GM21528 (cell line): ENCODE results near the gene ATOH7.
"Not testable (repeated sequence)": the region's sequence is repeated elsewhere in the genome, so short reads cannot be mapped to it uniquely, and the experiment has no call there.

Experiments used
- ATAC-seq: cut with Tn5 transposase; IDR thresholded peaks from one replicate; pipeline ENCODE4 v1.9.1; 2021; ENCODE audit warnings: mild to moderate bottlenecking, moderate library complexity; ENCODE audit not compliant: unreplicated experiment, low FRiP score

Gene ATOH7

DNA sequence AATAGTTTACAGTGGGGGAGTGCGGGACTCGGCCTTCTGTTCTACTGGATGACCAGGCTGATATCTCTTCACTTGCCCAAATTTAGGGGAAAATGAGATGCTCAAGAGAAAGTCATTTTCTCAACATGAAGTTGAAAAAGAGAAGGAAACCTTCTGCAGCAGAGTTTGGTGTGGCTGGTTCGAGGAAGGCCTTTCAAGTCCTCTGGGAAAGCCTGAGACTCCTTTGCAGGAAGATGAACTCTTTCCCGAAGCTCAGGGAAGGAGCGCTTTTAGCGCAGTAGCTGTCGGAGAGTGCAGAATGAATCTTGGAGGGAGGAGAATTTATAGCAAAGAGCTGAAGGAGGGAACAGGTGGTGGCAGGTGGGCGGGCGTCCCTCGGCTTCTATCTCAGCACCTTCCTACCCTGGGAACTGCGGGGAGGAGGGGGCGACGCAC lies at the start of gene ATOH7:
TSS of gene ATOH7 (minus strand) at position 297 of the 435 bp plus-strand sequence. CDS start 436 bp downstream, outside the sequence.
- no peak for ATAC-seq

DNA sequence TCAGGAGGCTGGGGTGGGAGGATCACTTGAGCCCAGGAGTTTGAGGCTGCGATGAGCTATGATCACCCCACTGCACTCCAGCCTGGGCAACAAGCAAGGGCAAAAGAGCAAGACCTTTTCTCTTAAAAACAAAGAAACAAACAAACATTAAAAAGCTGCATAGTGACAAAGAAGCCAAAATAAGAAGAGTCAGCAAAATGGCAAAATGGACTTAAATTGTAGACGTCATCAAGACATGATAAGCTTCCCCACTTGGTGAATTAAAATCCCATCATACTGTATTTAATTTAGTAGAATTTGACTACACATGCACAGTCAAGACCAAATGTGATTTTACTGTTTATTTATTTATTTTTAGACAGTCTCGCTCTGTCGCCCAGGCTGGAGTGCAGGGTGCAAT lies 48.8 kb upstream of the ATOH7 start:
- ATAC-seq, result no peak

DNA sequence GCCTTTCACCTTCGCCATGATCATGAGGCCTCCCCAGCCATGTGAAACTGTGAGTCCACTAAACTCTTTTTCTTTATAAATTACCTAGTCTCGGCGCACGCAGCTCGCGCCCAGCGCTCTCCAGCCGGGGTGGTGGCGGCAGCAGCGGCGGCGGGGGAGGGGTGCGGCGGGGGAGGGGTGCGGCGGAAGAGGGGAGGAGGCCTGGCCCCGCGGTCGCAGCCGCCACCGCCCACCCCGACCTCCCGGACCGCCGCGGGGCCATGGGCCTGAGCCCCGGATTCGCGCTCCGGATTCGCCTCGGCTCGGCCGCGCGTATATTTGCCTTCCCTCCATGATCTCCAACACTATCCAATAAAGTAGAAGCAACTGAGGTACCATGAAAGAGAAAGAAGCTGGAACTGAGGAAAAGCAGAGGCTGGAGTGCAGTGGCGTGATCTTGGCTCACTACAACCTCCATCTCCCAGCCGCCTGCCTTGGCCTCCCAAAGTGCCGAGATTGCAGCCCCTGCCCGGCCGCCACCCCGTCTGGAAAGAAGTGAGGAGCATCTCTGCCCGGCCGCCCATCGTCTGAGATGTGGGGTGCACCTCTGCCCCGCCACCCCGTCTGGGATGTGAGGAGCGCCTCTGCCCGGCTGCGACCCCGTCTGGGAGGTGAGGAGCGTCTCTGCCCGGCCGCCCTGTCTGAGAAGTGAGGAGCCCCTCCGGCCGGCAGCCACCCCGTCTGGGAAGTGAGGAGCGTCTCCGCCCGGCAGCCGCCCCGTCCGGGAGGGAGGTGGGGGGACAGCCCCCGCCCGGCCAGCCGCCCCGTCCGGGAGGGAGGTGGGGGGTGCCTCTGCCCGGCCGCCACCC lies 47.2 kb upstream of the ATOH7 start:
- ATAC-seq, result not testable (repeated sequence)

DNA sequence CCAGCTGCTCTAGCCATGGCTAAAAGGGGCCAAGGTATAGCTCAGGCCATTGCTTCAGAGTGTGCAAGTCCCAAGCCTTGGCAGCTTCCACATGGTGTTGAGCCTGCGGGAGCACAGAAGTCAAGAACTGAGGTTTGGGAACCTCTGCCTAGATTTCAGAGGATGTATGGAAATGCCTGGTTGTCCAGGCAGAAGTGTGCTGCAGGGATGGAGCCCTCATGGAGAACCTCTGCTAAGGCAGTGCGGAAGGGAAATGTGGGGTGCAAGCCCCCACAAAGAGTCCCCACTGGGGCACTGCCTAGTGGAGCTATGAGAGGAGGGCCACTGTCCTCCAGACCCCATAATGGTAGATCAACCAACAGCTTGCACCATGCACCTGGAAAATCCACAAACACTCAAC lies 45.9 kb upstream of the ATOH7 start:
- not testable (repeated sequence) for ATAC-seq

DNA sequence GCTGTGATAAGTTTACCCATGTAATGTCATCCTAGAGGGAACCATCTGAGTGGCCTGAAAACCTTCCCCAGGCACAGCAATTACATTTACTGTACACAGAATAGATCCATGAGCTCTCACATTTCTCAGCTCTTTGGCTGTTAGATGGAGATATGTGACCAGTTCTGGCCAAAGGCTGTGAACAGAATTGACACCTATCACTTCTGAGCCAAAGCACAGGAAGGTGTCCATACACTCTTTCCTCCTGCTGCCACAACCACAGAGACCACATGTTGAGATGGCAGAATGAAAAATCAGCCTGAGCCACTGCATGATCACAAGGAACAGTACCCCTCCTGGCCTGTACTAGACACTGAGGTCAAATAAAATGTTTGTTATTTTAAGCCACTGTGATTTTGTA lies 44.3 kb upstream of the ATOH7 start:
- ATAC-seq, result no peak

DNA sequence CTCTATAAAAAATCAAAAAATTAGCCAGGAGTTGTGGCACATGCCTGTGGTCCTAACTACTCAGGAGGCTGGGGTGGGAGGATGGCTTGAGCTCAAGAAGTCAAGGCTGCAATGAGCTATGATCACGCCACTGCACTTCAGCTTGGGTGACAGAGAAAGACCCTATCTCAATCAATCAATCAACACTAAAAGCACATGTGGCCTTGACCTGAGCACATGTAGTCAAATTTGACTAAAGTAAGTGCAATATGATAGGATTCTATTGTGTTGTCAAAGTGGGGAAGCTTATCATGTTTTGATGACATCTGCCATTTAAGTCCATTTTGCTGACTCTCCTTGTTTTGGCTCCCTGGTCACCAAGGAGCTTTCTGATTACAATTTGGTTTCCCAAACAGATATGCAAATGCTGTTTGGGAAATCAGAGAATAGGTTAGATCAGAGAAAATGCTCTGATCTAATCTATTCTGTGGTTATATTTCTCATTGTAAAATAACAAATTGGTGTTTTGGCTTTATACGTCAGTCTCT lies 43.8 kb upstream of the ATOH7 start:
- ATAC-seq, result no peak

DNA sequence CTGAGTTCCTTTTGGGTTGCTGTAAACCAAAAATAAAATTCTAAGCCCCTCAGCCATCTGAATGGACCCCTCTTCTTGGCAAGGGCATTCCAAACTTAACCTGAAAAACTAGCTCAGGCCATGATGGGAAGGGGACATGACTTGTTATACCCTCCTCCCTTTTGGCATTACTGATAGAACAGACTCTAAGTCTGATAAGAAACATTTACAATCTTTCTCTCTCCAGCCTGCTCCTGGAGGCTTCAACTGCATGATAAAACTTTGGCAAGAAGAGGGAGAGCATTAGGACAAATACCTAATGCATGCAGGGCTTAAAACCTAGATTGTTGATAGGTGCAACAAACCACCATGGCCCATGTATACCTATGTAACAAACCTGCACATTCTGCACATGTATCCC lies 40.9 kb upstream of the ATOH7 start:
- no peak for ATAC-seq

DNA sequence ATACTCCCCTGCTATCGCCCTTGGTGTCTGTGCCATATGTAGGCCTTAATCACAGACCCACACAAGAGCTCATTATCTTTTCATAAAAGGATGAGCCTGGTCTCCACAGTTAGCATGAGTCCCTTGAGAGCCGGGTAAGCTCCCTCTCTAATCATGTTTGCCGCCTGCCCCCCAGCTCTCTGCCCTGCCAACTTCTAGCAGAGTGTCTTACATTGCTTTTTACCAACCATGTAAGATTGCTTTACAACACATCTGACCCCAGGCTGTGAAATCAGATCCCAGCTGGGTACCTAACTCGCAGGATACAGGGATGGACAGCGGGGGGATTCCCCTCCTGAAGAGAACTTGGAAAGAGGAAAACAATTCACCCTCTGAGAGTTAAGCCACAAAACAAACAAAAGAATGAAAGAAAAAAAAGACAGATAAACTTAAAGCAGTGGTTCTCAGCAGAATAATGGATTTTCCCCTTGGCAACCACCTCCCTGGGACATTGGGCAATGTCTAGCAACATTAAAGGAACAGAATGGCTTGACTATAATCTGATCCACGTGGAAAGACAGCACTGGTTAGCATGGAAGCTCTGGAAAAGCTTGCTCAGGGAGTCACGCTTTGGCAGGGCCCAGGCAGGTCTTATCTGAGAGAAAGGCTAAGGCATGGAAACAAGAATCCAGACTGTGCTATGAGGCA lies 39.4 kb upstream of the ATOH7 start:
- ATAC-seq, result no peak

DNA sequence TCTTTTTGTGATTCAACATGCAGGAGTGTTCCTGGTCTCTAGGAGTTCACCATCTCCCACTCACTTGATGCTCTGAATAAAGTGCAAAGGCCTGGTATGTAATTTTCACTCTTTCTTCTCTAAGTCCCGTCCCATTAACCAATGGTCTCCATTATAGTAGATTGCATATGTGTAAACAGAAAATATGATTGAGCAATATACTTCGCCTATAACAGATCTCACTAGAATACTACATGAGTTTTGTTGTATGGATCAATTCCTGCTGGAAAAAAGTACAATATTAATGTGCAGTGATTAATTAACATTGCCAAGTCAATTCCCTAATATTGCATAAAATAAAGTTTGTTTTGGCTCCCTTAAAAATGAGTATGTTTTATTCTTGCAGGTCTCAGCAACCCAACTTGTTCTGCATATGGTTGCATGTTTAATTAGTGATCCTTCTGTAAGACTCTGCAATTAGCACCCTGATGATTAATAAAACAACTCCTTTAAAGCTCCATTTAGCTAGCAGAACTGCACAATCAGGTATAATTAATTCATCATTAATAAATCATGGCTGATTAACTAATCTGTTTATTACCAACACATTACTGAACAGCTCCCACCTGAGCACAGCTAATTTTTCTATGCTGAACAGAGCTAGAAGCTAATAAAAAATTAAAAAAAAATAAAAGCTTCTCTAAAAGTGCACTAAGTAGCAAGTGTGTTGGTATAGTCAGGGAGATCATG lies 37.8 kb upstream of the ATOH7 start:
- no peak for ATAC-seq

DNA sequence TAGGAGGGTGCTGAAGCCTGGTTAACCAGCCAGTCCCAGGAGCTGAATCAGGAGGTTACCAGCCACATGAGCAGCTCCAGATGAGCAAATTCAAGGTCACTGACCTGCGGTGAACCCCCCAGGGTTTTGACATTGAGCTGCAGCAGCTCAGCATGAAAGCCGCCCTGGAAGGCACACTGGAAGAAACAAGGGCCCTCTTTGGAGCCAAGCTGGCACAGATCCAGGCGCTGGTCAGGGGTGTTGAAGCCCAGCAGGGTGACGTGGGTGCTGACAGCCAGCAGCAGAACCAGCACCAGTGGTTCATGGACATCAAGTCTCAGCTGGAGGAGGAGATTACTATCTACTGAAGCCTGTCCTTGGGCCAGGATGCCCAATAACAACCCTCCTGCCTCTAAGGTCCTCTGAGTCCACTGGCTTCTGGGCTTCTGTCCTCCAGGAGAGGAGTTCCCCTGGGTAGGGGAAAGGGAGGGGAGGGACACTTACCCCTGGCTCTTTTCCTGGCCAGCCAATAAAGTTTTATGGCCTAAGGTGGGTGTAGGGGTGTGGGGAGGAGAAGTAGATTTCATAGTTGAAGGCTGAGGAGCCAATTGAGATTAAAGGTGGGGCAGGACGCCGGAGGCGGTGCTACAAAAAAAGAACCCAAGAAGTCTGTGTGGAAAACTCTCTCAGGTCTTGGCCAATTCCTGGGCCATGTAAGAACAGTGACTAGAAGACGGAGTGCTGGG lies 29.4 kb upstream of the ATOH7 start:
- ATAC-seq, result no peak

DNA sequence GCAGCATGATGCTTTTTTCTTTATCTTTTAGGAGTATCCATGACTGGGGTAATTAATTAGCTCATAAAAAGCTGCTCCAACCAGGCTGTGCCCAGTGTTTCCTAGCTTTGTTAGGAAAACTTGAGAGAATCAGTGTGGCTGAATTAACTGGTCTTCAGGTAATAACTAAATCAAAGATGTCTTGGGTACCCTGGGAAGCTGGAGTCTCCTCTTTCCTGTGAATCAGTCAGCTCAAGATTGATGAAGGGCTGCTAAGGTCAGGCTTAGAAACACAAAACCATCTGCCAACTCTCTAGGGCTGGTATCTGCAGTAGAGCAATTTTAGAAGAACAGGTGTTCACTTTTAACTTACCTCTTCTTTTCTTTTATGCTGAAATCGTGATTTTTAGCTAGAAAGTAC lies 21.4 kb upstream of the ATOH7 start:
- no peak for ATAC-seq

DNA sequence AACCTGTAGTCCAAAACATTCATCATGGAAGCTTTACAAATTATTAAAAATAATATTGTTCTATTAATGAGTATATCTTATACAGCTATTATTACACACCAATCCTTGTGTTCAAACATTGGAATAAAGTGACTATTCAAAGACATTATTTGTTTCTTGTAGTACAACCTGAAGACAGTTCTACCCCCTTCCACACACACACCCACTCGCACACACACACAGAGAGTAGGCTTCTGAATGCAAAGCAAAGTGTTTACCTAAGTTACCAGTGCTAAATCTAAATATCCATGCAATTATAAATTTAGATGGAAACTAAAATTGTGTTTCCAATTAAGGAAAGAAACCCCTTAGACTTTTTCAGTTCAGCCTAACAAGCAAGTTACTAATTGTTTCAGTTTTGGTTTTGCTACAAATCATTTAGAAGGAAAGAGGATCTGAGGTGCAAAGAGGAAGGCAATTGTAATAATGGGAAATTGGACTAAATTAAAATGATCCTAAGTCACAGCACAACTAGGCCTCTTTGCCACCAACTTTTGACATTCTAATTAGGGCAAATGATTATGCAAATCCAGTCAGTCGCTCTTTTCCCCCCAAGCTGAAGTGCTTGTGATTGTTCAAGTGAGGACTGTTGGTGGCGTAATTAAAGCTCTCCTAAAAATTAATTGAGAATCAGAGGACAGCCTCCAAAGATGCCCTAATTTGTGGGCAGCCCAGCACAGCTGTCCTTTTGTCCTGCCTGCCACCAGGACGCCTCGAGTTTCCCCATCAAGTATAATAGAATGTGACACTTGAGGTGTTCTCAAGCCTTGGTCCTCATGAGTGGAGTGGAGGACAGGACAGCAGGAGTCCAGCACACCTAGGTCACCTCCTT lies 19.9 kb upstream of the ATOH7 start:
- ATAC-seq, result no peak

DNA sequence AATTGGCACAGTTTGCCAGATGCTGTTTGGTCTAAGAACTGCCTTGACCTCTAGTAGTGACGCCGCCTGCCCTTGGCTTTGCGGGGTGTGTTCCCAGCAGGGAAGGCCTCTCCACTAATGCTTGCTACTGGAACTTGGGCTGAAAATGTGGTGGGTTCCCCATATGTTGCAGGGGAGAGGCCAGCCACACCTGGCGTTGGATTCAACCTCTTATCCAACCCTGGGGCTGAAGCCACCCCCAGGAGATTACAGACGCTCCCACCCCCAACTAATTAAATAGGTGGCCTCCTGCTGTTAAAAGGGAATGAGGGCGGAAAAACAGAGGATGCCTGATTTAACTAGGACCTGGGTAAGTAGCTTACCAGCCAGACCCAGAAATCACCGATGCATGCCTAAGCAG lies 19.2 kb upstream of the ATOH7 start:
- no peak for ATAC-seq

DNA sequence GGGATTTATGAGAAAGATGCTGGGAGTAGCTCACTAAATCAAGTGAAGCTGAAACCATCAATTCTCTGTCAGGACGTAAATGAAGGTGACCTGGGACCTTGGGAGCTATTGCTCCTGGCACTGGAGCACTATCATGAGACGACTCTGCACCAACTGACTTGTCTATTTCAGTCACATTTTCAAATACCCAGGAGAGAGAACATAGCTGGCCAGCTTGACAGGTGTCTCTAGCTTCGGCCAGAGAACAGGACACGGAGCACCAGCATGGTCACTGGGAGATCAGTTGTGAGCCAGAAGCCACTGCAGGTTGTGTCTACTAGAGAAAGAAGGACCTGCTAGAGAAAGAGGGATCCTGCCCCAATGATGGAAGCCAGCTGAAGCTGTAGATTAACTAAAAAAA lies 17.4 kb upstream of the ATOH7 start:
- no peak for ATAC-seq

DNA sequence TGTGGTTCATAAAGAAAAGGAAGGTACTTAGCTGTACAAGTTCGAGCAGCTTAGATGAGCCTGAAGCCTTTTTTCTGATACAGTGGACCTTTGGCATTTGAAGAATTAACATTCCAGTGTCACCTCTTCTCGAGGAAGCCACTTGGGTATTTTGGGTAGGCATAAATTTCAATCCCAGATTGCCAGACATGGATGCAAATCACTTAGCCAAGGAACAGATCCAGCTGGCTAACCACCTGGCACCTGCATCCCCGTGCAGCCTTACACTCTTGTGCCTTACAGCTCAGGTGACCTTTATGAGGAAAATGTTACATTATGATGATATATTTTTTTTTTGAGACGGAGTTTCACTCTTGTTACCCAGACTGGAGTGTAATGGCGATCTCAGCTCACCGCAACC lies 16.0 kb upstream of the ATOH7 start:
- no peak for ATAC-seq

DNA sequence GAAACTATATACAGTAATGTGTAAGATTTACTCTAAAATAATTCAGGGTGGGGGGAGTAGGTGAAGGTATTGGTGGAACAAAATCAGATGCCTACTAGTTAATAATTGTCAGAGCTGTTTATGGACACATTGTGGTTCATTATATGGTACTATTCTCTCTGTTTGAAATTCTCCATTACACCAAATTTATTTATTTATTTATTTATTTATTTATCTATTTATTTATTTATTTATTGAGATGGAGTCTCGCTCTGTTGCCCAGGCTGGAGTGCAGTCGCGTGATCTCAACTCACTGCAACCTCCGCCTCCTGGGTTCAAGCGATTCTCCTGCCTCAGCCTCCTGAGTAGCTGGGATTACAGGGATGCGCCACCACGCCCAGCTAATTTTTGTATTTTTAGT lies 14.5 kb upstream of the ATOH7 start:
- ATAC-seq, result not testable (repeated sequence)

DNA sequence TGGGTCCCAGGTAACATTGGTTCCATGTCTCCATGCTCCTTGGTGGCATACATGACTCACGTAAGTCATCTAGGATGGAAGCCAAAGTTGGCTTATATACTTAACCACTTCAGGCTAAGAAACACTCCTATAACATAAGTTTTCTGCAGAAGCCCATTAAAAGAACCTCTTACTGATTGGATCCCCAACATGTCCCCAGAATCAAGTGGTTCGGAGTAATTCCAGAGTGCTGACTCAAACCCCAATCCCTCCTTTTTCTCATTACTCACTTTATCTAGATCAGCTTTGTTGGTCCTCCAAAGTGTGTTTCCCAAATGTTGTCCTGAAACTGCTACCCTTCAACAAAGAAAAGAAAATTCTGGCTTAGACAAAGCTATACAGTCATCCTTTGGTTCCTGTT lies 10.1 kb upstream of the ATOH7 start:
- ATAC-seq, result no peak

DNA sequence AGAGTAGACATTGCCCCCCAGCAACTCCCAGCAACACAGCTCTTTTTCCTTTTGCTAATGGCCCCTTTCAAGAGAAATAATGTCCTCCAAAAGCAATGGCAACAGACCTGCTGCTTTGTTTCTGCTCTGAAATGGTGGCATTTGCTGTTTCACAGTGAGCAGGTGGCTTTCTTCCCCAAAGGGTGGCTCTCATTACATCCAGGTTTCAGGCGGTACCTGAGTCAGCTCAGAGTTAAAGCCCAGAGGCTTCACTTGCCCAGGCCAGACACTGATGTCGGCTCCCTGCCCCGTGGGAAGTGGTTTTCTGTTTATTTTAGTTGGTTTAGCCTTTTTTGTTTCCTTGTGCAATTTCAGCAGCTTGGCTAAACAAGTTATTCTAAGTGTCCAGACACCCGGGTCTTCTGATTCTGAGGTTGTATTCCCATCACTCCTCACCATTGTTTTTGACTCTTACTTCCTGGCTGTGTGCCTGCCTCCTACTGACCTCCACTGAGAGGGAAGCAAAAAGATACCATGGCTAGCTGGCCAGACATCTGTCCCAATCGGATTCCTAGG lies 7.8 kb upstream of the ATOH7 start:
- no peak for ATAC-seq

DNA sequence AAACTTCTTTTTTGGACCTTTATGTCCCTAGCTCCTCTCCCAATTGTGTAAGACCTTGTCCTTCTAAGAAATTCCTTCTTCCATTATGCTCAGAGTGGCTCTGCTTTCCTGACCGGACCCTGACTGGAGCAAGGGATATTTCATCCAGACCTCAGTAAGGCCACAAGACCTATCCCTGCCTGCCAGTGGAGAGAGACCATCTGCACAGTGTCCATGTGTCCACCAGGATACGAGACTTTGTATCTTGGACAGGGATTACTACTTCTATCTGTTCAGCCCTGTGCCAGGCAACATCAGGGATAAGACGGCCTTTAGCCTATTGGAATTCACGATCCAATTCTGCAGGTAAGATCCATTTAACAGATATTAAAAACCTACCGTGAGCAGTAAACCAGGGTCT lies 7.2 kb upstream of the ATOH7 start:
- ATAC-seq, result no peak
